ENCODE measurements around the gene CSTPP1.
"Not testable (repeated sequence)": the region's sequence is repeated elsewhere in the genome, so short reads cannot be mapped to it uniquely, and the experiment has no call there.

The CSTPP1 gene

GRCh38 chr11:47052576-47052975 lies 116.0 kb downstream of the CSTPP1 start:
- FAIRE-seq: no peak

DNA sequence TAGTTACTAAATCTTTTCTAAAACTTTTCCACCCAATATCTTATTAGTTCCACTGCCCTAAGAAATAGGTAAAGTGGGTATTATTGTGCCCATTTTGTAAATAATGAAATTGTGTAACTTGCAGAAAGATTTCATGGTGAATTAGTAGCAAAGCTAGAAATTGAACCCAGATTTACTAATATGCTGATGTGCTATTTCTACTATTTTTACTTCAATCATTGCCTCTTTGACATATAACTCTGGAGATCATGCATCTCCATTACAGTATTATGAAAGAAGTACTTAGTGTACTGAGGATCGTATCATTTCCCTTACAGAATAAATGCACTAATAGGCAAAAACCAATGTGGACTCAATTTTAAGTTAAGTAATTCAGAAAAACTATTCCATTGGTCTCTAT lies 119.0 kb downstream of the CSTPP1 start:
- FAIRE-seq: no peak

DNA sequence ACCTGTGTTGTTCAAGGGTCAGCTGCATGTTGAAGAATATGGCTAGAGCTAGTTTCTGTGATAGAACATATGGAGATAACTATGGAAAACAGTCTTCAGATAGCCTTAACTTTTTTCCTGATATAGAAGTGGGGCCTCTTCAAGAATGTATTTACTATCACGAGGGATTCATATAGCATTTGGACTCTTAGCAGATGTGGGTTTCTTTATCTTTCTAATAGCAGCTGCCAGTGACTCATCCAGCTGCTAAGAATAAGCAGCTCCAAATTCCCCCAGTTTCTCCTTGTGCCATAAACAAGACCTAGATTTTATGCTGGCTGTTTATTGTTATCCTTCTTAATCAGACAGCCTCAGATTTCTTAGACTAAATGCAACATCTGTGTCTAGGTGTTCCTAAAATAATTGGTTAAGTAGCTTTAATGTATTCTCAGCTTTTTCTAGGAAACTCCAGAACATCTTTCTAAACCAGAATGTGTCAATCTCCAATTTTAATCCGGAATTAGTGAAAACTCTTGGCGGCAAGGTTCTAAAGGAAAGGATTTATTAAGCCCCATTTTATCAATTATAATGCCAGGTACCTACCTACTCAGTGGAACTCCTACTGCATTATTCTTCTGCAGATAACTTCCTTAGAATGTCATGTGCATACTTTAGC lies 119.8 kb downstream of the CSTPP1 start:
- FAIRE-seq: no peak

DNA sequence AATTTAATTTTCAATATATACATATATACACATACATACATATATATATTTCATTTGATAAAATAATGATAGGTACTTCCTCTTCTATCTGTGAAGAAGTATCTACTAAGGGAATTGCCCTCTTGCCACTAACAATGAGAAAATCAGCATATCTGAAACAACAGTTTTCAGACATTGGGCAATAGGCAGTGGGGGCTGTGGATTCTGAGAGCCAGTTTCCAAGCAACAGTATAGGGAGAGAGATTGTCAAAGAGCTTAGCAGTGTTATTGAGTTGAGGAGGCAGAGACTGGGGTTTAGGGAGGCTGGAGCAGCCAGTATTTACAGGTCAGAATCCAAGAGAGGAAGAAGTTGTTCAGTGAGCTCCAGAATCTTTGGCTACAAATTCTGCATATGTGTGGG lies 120.8 kb downstream of the CSTPP1 start:
- no peak for FAIRE-seq

DNA sequence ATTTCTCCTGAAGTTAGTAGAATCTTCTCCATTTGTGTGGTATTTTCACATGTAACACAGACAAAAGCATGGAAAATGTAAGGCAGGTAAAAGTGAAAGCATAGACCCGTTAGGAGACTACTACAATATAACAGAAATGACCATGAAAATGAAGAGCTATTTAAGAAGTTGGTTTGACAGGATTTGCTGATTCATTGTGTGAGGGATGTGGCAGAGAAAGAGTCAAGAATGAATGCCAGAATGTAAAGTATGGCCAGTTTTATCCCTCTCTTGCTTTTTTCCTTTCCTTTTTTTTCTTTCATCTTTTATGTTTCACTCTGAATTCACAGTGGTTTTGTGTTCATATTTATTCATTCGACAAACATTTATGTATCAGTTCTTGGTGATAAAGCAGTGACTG lies 124.2 kb downstream of the CSTPP1 start:
- no peak for FAIRE-seq

- FAIRE-seq: no peak
Observed at GRCh38 chr11:47061429-47062178, 125.0 kb downstream of the CSTPP1 start.

- no peak for FAIRE-seq
Observed at GRCh38 chr11:47062736-47063135, 126.2 kb downstream of the CSTPP1 start.

GRCh38 chr11:47067401-47067800 lies 130.8 kb downstream of the CSTPP1 start:
- FAIRE-seq: no peak

- FAIRE-seq: no peak
Observed at GRCh38 chr11:47070769-47071168, 134.2 kb downstream of the CSTPP1 start.

DNA sequence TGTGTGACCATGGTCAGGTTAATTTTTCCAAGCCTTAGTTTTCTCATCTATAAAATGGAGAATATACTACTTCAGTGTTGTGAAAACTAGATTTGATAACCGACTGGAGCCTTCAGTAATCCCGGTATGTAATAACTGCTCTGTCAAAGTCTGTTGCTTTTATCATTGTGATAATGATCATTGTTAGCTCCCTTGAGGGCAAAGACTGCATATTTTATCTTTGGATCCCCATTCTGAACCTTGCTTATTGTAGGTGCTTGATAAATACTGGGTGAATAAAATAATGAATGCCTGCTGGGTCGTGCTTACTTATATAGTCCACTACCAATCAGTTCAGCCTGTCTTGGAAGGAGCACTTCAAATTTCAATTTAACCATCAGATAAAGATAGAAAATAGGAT lies 134.8 kb downstream of the CSTPP1 start:
- no peak for FAIRE-seq

DNA sequence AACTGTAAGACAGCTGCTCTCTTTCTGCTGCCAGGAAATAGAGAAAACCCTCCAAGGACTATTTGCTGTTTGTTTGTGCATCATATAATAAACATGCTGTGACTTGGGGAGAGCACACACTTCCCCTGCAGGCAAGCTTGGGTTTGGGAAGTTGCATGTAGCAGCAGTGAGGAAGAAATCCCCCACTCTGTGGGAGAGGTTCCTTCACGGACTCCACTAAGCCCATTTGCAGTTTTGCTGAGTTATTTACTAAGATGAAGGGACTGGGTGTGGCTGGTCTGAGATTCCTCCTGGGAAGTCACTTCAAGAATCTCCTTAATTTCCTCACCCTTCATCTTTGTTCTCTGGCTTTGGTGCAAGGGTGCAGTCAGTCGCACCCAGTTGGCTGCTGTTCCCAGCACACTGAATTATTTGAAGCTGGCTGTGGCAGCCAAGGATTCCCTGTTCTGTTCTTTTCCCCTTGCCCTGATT lies 135.3 kb downstream of the CSTPP1 start:
- no peak for FAIRE-seq

DNA sequence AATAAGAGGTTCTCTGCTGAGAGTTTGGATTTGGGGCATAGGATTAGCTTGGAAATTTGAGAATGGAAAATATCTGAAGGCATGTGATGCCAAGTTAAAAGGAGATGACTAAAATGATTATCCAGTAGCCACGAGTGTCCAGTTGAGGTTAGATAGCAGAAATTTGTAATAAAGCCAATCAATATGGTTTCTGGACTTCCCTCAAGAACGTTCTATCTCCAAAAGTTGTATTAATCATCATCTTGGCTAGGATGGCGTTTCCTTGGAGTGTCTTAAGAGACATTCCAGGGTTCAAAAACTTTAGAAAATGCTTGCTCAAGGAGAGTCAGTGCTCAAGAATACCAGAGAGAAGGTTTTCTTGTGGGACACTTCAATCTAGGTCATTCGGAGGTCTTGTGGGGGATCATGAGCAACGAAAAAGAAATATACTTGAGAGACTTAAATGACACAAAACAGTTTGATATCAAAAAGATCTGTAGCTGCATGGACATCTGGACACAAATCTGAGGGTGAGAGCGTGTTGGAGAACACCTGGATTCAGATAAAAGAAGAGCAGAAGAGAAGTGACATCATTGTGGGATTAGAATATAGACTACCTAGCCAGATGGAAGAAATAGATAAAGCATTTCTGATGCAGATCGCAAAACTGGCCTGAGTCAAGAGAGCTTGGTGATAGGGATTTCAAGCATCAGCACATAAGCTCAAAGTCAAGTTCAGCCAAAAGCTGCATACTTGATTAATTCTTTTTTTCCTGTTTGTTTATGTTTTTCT lies 142.4 kb downstream of the CSTPP1 start:
- no peak for FAIRE-seq

DNA sequence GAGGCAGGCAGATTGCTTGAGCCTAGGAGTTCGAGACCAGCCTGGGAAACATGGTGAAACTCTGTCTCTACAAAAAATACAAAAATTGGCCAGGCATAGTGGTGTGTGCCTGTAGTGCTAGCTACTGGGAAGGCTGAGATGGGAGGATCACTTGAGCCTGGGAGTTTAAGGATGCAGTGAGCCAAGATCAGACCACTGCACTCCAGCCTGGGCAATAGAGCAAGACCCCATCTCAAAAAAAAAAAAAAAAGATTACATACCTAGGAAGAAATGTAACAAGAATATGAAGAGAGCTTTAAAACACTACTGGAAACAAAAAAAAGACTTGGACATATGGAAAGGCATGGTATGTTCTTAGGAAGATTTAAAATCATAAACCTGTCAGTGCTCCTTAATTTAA lies 144.2 kb downstream of the CSTPP1 start:
- FAIRE-seq: not testable (repeated sequence)

DNA sequence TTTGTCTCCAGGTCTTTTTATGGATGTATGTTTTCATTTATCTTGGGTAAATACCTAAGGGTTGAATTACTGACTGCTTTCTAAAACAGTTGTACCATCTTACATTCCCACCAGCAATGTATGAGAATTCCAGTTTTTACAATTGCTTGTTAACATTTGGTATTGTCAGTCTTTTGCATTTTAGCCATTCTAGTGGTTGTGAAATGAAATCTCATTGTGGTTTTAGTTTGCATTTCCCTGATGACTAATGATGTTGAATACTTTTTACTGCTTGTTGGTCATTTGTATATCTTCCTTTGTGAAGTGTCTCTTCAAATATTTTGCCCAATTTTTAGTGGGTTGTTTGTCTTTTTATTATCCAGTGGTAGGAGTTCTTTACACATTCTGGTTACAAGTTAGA lies 147.4 kb downstream of the CSTPP1 start:
- FAIRE-seq: no peak

GRCh38 chr11:47087801-47088200 lies 151.2 kb downstream of the CSTPP1 start:
- FAIRE-seq: no peak

- FAIRE-seq: no peak
Observed at GRCh38 chr11:47093541-47093940, 157.0 kb downstream of the CSTPP1 start.

DNA sequence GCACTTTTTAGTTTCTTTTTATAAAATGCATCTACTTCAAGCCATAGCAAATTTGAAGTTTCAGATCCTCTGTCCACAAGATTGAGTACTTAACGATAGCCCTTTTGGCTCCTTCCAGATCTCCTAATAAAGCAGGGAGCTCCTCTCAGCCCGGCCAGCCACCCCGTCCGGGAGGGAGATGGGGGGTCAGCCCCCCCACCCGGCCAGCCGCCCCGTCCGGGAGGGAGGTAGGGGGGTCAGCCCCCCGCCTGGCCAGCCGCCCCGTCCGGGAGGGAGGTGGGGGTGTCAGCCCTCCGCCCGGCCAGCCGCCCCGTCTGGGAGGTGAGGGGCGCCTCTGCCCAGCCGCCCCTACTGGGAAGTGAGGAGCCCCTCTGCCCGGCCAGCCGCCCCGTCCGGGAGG lies 160.3 kb downstream of the CSTPP1 start:
- not testable (repeated sequence) for FAIRE-seq

DNA sequence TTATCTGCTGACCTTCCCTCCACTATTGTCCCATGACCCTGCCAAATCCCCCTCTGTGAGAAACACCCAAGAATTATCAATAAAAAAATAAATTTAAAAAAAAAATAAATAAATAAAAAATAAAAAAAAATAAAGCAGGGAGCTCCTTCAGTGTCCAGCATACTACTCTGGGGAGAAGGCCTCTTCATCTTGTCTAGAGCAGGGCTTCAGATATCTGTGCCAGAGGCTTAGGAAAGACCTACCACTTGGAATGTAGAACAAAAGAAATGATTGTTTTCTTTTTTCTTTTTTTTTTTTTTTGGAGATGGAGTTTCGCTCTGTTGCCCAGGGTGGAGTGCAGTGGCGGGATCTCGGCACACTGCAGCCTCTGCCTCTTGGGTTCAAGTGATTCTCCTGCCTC lies 161.7 kb downstream of the CSTPP1 start:
- FAIRE-seq: not testable (repeated sequence)

- FAIRE-seq: no peak
Observed at GRCh38 chr11:47099214-47099917, 162.8 kb downstream of the CSTPP1 start.

DNA sequence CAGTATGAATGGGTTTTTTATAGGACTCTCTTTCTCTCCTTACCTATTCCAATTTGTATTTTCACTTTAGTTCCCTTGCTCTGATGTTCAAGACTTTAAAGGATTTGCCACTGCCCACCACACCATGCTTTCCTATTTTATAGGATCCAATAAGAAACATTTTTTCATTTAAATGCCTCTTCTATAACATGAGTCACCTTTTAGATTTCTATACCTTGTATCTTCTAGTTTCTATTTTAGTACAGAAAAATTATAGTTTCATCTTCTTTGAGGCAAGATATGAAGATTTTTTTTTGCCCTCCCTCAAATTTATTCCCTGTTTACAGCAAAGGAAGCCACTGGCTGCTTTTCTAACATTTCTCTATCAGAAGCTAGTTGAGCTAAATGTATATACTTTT lies 163.4 kb downstream of the CSTPP1 start:
- no peak for FAIRE-seq

- no peak for FAIRE-seq
Observed at GRCh38 chr11:47101406-47101805, 164.8 kb downstream of the CSTPP1 start.

- no peak for FAIRE-seq
Observed at GRCh38 chr11:47104261-47104950, 167.8 kb downstream of the CSTPP1 start.

DNA sequence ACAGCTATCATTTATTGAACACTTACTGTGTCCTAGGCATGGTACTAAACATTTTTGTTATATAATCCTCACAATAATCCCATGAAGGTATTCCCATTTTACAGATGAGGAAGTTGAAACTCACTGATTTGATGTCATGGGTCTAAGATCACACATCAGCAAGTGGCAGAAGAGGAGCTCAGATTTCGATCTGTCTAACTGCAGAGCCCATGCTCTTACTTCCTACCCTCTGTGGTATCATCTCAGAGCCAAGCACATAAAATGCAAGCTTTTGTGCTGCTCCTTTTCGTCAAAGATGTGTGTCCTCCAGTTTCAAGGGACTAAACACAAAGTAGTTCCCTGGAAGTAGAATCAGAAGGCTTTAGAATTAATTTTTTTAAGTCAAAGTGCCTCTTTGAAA lies 169.0 kb downstream of the CSTPP1 start:
- FAIRE-seq: no peak

Measured in A204.1 (cell line).